HepG2 (cell line): ENCODE results near the gene RSPH4A. TPM values are rescaled to one million over a fixed set of nuclear protein-coding genes. Genes with fewer than 3 reads are reported as not detected.
A peak's percentile ranks its signal among the peaks of the same experiment; 100 is the strongest.

Experiments used
- ARID5B ChIP-seq: IDR thresholded peaks from 2 replicates; pipeline ENCODE4 v1.4.0; 2020; ENCODE audit warnings: mild to moderate bottlenecking, missing genetic modification reagents
- CAMTA2 ChIP-seq: sonication (generic); formaldehyde crosslinking; IDR thresholded peaks from 2 replicates; pipeline ENCODE4 v1.4.0; 2020; ENCODE audit warnings: mild to moderate bottlenecking, missing genetic modification reagents, borderline replicate concordance
- CBX1 ChIP-seq: IDR thresholded peaks from one replicate; pipeline ENCODE4 v1.6.1; 2016; ENCODE audit warnings: antibody characterized with exemption, low read depth
- HDAC1 ChIP-seq: sonication (generic); formaldehyde crosslinking; IDR thresholded peaks from 2 replicates; pipeline ENCODE4 v1.5.1; 2020; ENCODE audit warnings: mild to moderate bottlenecking, missing genetic modification reagents
- KAT7 ChIP-seq: IDR thresholded peaks from 2 replicates; pipeline ENCODE4 v1.6.1; 2018; ENCODE audit warnings: borderline replicate concordance, missing compliant biosample characterization
- MAZ ChIP-seq, 2 experiments: sonication (generic) in 1 of 2; formaldehyde crosslinking in 1 of 2; IDR thresholded peaks; 2 replicates each; pipeline versions ENCODE4 v1.5.0 to v1.6.1; 2012 to 2020; ENCODE audit warnings: low read depth in 2 of 2, mild to moderate bottlenecking in 2 of 2, borderline replicate concordance in 1 of 2, improper control_type of control experiment in 1 of 2, low read length in 1 of 2, missing genetic modification reagents in 1 of 2, moderate library complexity in 1 of 2
- MBD4 ChIP-seq: IDR thresholded peaks from 2 replicates; pipeline ENCODE4 v1.6.1; 2012; ENCODE audit warnings: low read length, inconsistent platforms, borderline replicate concordance
- ONECUT2 ChIP-seq: sonication (generic); formaldehyde crosslinking; IDR thresholded peaks from 2 replicates; pipeline ENCODE4 v1.4.0; 2020; ENCODE audit warnings: missing genetic modification reagents
- POGZ ChIP-seq: sonication (generic); formaldehyde crosslinking; IDR thresholded peaks from 2 replicates; pipeline ENCODE4 v1.4.0; 2020; ENCODE audit warnings: mild to moderate bottlenecking, missing genetic modification reagents
- POLR2G ChIP-seq: fragments of 200-400 bp; formaldehyde crosslinking; IDR thresholded peaks from 2 replicates; pipeline ENCODE4 v1.6.1; 2018; ENCODE audit warnings: mild to moderate bottlenecking, low read depth, low read length, moderate library complexity
- SNAPC4 ChIP-seq: sonication (generic); formaldehyde crosslinking; IDR thresholded peaks from 2 replicates; pipeline ENCODE4 v1.4.0; 2020; ENCODE audit warnings: mild to moderate bottlenecking, missing genetic modification reagents
- ZNF572 ChIP-seq: sonication (generic); formaldehyde crosslinking; IDR thresholded peaks from 2 replicates; pipeline ENCODE4 v1.5.1; 2020; ENCODE audit warnings: mild to moderate bottlenecking, missing genetic modification reagents
- ZNF644 ChIP-seq: IDR thresholded peaks from 2 replicates; pipeline ENCODE4 v1.6.1; 2016; ENCODE audit warnings: low read depth
- ZNF746 ChIP-seq: sonication (generic); formaldehyde crosslinking; IDR thresholded peaks from 2 replicates; pipeline ENCODE4 v1.8.0; 2022; ENCODE audit warnings: mild to moderate bottlenecking, missing genetic modification reagents
- ZNF777 ChIP-seq: sonication (generic); formaldehyde crosslinking; IDR thresholded peaks from 2 replicates; pipeline ENCODE4 v1.4.0; 2020; ENCODE audit warnings: missing genetic modification reagents
- ZNF878 ChIP-seq: sonication (generic); formaldehyde crosslinking; IDR thresholded peaks from 2 replicates; pipeline ENCODE4 v1.8.1; 2023; ENCODE audit warnings: mild to moderate bottlenecking, missing genetic modification reagents, moderate library complexity
- polyA plus RNA-seq, 8 experiments: library from polyadenylated mRNA; depleted of rRNA in 3 of 8; stranded (reverse) in 7 of 8; unstranded in 1 of 8; fragments of >200 nt; fragmentation: Illumina TruSeq in 4 of 8; extraction: Trizol in 4 of 8; gene quantifications; 2 replicates each; pipeline versions ENCODE4 v1.2.1 to v1.2.3, GENCODE V29; 2011 to 2016; ENCODE audit warnings: low read depth in 4 of 8, missing spikeins in 1 of 8, mixed read lengths in 1 of 8; ENCODE audit not compliant: insufficient read depth in 1 of 8
- total RNA-seq, 5 experiments: library from RNA; depleted of rRNA; stranded (reverse); fragments of >200 nt; fragmentation: Illumina TruSeq; extraction: Trizol; gene quantifications; 2 replicates each; pipeline ENCODE4 v1.2.3, GENCODE V29; 2016; ENCODE audit warnings: low read depth in 1 of 5
- TF ChIP-seq, protein P1 (sequence below): sonication (generic); formaldehyde crosslinking; IDR thresholded peaks from 2 replicates; pipeline ENCODE4 v1.4.0; 2020; ENCODE audit warnings: missing genetic modification reagents

RSPH4A gene
- total and polyA plus RNA-seq, 2 of the 13 experiments (the other 11 are each of a cell fraction or from before 2014, with no cell fraction given): 0.24 to 0.40 TPM

DNA sequence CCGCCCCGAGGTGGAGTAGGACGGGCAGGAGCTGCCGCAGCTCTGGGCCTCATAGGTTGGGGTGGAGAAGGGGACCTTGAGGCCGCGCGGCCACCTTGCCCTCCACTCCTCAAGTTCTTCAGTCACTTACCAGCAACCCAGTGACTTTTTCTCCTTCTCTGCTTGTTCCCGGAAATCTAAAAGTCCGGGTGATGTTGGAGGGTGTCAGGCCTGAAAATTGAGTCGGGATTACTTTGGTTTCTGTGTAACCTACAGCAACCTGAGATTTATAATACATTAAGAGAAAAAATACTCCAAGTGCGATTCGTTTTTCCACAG lies 44.6 kb upstream of the RSPH4A start (continued):
- no peak for TF ChIP-seq ARID5B
- no peak for TF ChIP-seq SNAPC4
- 0 out of 2 replicates have a peak, but pooled peaks have one; percentile 1 for TF ChIP-seq ZNF878 (CRISPR knock-in tag)
- TF ChIP-seq CAMTA2 (CRISPR knock-in tag): 0 out of 2 replicates have a peak, but pooled peaks have one; percentile 53
- TF ChIP-seq CBX1: no peak
- TF ChIP-seq HDAC1 (CRISPR knock-in tag): no peak
- TF ChIP-seq, protein P1, sequence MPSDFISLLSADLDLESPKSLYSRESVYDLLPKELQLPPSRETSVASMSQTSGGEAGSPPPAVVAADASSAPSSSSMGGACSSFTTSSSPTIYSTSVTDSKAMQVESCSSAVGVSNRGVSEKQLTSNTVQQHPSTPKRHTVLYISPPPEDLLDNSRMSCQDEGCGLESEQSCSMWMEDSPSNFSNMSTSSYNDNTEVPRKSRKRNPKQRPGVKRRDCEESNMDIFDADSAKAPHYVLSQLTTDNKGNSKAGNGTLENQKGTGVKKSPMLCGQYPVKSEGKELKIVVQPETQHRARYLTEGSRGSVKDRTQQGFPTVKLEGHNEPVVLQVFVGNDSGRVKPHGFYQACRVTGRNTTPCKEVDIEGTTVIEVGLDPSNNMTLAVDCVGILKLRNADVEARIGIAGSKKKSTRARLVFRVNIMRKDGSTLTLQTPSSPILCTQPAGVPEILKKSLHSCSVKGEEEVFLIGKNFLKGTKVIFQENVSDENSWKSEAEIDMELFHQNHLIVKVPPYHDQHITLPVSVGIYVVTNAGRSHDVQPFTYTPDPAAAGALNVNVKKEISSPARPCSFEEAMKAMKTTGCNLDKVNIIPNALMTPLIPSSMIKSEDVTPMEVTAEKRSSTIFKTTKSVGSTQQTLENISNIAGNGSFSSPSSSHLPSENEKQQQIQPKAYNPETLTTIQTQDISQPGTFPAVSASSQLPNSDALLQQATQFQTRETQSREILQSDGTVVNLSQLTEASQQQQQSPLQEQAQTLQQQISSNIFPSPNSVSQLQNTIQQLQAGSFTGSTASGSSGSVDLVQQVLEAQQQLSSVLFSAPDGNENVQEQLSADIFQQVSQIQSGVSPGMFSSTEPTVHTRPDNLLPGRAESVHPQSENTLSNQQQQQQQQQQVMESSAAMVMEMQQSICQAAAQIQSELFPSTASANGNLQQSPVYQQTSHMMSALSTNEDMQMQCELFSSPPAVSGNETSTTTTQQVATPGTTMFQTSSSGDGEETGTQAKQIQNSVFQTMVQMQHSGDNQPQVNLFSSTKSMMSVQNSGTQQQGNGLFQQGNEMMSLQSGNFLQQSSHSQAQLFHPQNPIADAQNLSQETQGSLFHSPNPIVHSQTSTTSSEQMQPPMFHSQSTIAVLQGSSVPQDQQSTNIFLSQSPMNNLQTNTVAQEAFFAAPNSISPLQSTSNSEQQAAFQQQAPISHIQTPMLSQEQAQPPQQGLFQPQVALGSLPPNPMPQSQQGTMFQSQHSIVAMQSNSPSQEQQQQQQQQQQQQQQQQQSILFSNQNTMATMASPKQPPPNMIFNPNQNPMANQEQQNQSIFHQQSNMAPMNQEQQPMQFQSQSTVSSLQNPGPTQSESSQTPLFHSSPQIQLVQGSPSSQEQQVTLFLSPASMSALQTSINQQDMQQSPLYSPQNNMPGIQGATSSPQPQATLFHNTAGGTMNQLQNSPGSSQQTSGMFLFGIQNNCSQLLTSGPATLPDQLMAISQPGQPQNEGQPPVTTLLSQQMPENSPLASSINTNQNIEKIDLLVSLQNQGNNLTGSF (CRISPR knock-in tag): 0 out of 2 replicates have a peak, but pooled peaks have one; percentile 46
- no peak for TF ChIP-seq ZNF572
- no peak for TF ChIP-seq ZNF644 (CRISPR knock-in tag)
- TF ChIP-seq ONECUT2 (CRISPR knock-in tag): no peak; the same call in 1 of the 2 replicates
- no peak for TF ChIP-seq POGZ (CRISPR knock-in tag)
- no peak for TF ChIP-seq POLR2G
- no peak for TF ChIP-seq MAZ (IDR thresholded peaks at IDR 0.05; ENCODE audit: borderline replicate concordance, low read depth, low read length)
- no peak for TF ChIP-seq MAZ (CRISPR knock-in tag; IDR thresholded peaks at IDR 0.05; ENCODE audit: low read depth)
- TF ChIP-seq MBD4: no peak
- TF ChIP-seq ZNF746: no peak
- TF ChIP-seq ZNF777 (CRISPR knock-in tag): no peak
- TF ChIP-seq KAT7 (CRISPR knock-in tag): 0 out of 2 replicates have a peak, but pooled peaks have one; percentile 42
